SH-SY5Y (cell line): ENCODE data around the gene PRRC2A.

Experiments used
- GATA2 ChIP-seq: IDR thresholded peaks from 2 replicates; pipeline ENCODE4 v1.6.1; 2011; ENCODE audit warnings: mild to moderate bottlenecking, low read depth, low read length
- GATA3 ChIP-seq: IDR thresholded peaks from 2 replicates; pipeline ENCODE4 v1.6.1; 2011; ENCODE audit warnings: low read depth, mild to moderate bottlenecking, low read length, moderate library complexity

DNA sequence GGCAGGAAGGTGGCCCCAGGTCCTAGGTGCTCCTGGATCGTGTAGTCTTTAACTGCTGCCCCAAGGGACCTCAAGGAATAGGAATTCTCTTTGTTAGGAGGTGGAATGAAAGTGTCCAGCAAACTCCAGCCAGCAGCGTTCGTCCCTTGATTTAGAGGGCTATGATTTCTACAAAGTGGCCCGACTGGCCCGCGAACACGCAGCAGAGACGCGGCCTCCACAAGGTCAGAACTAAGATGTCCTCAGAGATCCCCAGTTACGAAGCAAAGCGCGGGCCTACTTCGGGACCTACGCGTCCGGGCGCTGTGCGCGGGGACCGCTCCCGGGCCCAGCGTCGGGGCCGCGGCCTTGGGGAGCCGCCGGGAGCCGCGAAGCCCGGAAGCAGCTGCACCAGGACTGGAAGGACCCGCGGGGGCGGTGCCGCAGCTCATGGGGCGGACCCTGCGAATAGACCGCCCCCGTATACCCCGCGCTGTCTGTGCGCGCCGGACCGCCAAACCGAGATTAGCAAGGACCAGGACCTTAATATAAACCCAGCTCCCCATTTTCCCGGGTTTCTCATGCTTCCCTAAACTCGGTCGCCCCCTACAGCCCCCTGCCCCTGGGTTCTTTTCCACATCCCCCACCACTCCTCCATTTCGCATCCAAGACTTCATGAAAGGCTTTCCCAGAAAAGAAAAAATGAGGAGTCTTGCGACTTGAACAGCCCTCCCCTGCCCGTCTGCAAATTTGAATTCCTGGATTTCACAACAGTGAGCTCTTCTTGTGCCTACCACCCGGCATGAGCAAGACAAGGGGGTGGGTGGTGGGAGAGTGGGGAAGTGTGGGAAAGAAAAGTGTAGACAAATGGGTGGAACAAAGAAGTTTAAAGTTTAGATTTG is 40.1 kb downstream of the PRRC2A start, which contains the start of gene C6orf47:
- TF ChIP-seq GATA3 (no peak), GATA2 (no peak)
